Stomach (tissue), 4 donors: ENCODE measurements around the gene MED12L.

ENCODE experiments used
- POLR2A ChIP-seq, 4 donors: fragments of 450-650 bp; IDR thresholded peaks; one replicate each; pipeline ENCODE4 v1.6.1; 2016; ENCODE audit warnings: antibody characterized with exemption in 4 of 4, control low read depth in 2 of 4, mild to moderate bottlenecking in 1 of 4, moderate library complexity in 1 of 4
- POLR2AphosphoS5 ChIP-seq, 3 donors: sonication (generic); formaldehyde crosslinking; IDR thresholded peaks; one replicate each; pipeline ENCODE4 v1.6.1; 2016; ENCODE audit warnings: antibody characterized with exemption in 3 of 3
- TF ChIP-seq, protein P1 (sequence below), 7 experiments: fragments of 450-650 bp in 4 of 7; fragments of 200-600 bp in 3 of 7; sonication (generic) in 3 of 7; IDR thresholded peaks; one replicate each; pipeline ENCODE4 v1.5.1; 2016 to 2019; ENCODE audit warnings: antibody characterized with exemption in 7 of 7, control low read depth in 2 of 7, mild to moderate bottlenecking in 1 of 7

DNA sequence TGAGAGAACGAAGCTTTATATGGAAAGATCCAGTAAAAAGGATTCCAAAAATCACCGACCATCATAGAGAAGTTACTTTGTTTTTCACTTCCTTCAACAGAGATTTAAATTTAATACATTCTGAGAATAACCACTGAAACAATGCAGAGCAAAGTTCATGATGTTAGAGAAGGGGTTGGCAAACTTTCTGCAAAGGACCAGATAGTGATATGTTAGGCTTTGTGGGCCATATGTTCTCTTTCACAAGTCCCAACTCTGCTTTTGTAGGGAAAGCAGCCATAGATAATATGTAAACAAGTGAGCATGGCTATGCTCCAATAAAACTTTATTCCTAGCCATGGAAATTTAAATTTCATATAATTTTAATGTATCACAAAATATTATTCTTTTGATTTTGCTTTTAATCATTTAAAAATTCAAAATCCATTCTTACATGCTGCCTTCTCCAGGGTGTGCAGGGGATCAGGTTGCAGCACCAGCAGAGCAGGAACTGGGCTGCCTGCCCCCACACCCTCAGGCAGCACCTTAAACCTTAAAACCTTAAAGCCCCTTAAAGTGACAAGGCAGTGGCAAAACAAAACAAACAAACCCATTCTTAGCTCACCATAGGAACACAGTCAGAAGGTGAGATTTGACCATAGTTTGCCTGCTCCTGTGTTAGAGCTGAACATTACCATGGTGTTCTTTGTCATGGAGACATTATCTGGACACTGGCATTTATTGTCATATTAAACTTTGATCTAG, 392.3 kb downstream of the MED12L start:
- TF ChIP-seq, protein P1, sequence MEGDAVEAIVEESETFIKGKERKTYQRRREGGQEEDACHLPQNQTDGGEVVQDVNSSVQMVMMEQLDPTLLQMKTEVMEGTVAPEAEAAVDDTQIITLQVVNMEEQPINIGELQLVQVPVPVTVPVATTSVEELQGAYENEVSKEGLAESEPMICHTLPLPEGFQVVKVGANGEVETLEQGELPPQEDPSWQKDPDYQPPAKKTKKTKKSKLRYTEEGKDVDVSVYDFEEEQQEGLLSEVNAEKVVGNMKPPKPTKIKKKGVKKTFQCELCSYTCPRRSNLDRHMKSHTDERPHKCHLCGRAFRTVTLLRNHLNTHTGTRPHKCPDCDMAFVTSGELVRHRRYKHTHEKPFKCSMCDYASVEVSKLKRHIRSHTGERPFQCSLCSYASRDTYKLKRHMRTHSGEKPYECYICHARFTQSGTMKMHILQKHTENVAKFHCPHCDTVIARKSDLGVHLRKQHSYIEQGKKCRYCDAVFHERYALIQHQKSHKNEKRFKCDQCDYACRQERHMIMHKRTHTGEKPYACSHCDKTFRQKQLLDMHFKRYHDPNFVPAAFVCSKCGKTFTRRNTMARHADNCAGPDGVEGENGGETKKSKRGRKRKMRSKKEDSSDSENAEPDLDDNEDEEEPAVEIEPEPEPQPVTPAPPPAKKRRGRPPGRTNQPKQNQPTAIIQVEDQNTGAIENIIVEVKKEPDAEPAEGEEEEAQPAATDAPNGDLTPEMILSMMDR (IDR thresholded peaks at IDR 0.05) = no peak
- TF ChIP-seq POLR2AphosphoS5 (IDR thresholded peaks at IDR 0.05) = no peak
- TF ChIP-seq POLR2A (IDR thresholded peaks at IDR 0.05) = no peak
